HepG2 (cell line): Measurements from ENCODE around the gene S100P.

Experiments used
- PREB ChIP-seq: sonication (generic); formaldehyde crosslinking; IDR thresholded peaks from 2 replicates; pipeline ENCODE4 v1.4.0; 2020; ENCODE audit warnings: missing genetic modification reagents
- TBX3 ChIP-seq: fragments of 450-650 bp; IDR thresholded peaks from 2 replicates; pipeline ENCODE4 v1.6.1; 2017; ENCODE audit warnings: antibody characterized with exemption, mild to moderate bottlenecking, inconsistent platforms, borderline replicate concordance

GRCh38 chr4:6644792-6645530 is 48.7 kb upstream of the S100P start:
- TF ChIP-seq PREB (CRISPR knock-in tag) (no peak), TBX3 (no peak)
